Measurements from ENCODE around the gene KIF24.
"Not testable (repeated sequence)": the region's sequence is repeated elsewhere in the genome, so short reads cannot be mapped to it uniquely, and the experiment has no call there.

The KIF24 gene

GRCh38 chr9:34328987-34329832, at the start of gene KIF24, which contains the start of gene NUDT2:
Gene KIF24, minus strand, starts transcription at chr9:34329268. Its CDS starts 17,922 bp downstream, at chr9:34311346.
Gene NUDT2, plus strand, starts transcription at chr9:34329569. Its CDS starts 9,471 bp downstream, at chr9:34339040.
- peak; percentile 99 for FAIRE-seq

GRCh38 chr9:34378376-34379060, 49.5 kb upstream of the KIF24 start:
- FAIRE-seq: no peak

- FAIRE-seq: no peak
Observed at GRCh38 chr9:34377404-34377746, 48.3 kb upstream of the KIF24 start.

GRCh38 chr9:34376596-34377403, 47.7 kb upstream of the KIF24 start, which contains the start of gene MYORG:
Gene MYORG, minus strand, starts transcription at chr9:34376898. Its CDS starts 3,955 bp downstream, at chr9:34372943.
- peak; percentile 97 for FAIRE-seq

- FAIRE-seq: no peak
Observed at GRCh38 chr9:34375901-34376595, 47.0 kb upstream of the KIF24 start.

GRCh38 chr9:34374905-34375552, 46.0 kb upstream of the KIF24 start:
- FAIRE-seq: no peak

GRCh38 chr9:34374339-34374738, 45.3 kb upstream of the KIF24 start:
- FAIRE-seq: no peak

GRCh38 chr9:34373749-34374148, 44.7 kb upstream of the KIF24 start:
- no peak for FAIRE-seq

- FAIRE-seq: no peak
Observed at GRCh38 chr9:34372467-34373011, 43.5 kb upstream of the KIF24 start.

GRCh38 chr9:34371886-34372466, 42.9 kb upstream of the KIF24 start:
- FAIRE-seq: no peak

GRCh38 chr9:34370970-34371880, 42.2 kb upstream of the KIF24 start:
- no peak for FAIRE-seq

GRCh38 chr9:34370335-34370969, 41.4 kb upstream of the KIF24 start:
- no peak for FAIRE-seq

GRCh38 chr9:34369636-34370035, 40.6 kb upstream of the KIF24 start:
- FAIRE-seq: no peak

- FAIRE-seq: not testable (repeated sequence)
Observed at GRCh38 chr9:34368796-34369195, 39.7 kb upstream of the KIF24 start.

- not testable (repeated sequence) for FAIRE-seq
Observed at GRCh38 chr9:34367751-34368410, 38.8 kb upstream of the KIF24 start.

- no peak for FAIRE-seq
Observed at GRCh38 chr9:34366365-34366764, 37.3 kb upstream of the KIF24 start.

GRCh38 chr9:34365282-34365681, 36.2 kb upstream of the KIF24 start:
- no peak for FAIRE-seq

- FAIRE-seq: no peak
Observed at GRCh38 chr9:34363619-34364351, 34.7 kb upstream of the KIF24 start.
